HG03457 (cell line): Measurements from ENCODE around the gene WDR86.

Experiments
- ATAC-seq: cut with Tn5 transposase; IDR thresholded peaks from one replicate; pipeline ENCODE4 v1.9.1; 2021; ENCODE audit warnings: moderate number of reproducible peaks; ENCODE audit not compliant: unreplicated experiment

The WDR86 gene

DNA sequence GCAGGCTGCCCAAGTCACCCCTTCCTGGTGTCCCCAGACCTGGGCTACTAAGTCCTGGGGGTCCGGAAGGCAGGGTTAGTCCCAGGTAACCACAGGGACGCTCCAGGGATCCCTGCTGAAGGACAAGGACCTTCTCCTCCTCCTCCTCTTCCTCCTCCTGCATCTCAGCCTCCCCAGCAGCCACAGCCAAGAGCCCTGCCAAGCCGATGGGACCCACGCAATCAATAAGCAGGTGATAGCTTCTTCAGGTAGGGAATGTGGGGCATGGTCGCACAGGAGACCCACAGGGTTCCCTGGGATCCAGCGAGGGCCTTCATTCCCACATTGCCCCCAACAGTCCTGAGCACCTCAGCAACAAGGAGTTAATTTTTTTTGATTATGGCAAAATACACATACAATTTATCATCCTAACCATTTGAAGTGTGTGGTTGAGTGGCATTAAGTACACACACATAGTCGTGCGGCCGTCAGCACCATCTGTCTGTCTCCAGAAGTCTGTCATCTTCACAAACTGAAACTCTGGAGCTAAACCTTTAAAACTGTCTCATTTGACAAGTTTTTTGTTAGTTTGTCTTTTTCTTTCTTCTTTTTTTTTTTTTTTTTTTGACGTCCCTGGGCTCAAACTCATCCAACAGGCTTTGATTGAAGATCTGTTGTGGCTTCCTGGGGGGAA is 18.0 kb upstream of the WDR86 start:
- no peak for ATAC-seq

DNA sequence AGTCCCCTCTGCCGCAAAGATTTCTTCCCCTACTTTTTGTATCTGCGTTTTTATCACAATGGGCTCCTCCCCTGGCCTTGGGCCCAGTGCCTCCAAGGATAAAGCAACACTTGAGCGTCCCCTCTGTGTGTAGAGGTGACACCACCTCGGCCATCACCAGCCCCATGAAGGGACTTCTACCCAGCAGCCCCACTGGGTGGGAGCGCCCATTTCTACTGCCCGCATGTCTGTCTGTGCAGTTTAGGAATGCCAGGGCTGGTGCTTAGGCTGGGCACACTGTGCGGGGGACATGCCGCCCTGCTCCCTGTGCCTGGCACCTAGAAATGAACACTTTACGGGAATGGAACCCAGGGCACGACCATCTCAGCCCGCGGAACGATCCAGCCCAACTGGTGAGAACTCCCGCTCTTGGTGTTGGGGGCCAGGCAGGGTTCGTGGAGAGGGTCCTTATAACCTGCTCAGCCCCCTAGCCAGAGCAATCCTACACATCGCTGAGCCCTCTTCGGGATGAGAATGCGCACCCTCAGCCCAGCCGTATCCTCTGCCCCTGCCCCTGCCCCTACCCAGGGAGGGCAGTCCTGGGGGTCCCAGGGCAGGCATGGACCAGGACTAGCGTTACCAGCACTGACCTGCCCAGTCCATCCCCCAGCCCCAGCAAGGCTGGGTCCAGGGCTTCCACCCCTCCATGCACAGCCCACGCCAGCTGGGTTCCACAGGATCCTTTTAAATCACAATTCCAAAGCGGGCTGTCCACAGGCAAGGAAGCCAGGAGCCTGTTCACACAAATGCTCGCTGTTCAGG is 17.3 kb upstream of the WDR86 start:
- no peak for ATAC-seq

DNA sequence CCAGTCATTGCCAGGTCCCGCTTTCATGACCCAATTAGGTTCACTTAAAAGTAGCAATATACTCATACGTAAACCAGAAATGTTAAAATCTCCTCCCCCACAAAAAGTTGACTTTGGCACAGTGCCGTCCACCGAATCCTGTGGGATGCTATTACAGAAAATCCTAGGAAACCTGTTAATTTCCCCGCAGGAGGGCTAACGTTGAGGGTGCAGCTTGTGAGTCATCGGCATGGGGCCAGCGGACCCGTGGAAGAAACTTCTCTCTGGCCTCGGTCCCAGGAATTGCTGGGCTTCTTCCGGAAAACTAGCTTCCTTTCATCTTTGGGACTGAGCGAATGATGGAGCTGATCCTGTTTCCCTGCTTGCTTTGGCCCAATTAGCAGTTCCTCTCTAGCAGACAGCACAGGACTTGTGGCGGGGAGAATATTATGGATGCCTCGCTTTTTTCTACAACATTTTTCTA is 16.6 kb upstream of the WDR86 start:
- no peak for ATAC-seq

DNA sequence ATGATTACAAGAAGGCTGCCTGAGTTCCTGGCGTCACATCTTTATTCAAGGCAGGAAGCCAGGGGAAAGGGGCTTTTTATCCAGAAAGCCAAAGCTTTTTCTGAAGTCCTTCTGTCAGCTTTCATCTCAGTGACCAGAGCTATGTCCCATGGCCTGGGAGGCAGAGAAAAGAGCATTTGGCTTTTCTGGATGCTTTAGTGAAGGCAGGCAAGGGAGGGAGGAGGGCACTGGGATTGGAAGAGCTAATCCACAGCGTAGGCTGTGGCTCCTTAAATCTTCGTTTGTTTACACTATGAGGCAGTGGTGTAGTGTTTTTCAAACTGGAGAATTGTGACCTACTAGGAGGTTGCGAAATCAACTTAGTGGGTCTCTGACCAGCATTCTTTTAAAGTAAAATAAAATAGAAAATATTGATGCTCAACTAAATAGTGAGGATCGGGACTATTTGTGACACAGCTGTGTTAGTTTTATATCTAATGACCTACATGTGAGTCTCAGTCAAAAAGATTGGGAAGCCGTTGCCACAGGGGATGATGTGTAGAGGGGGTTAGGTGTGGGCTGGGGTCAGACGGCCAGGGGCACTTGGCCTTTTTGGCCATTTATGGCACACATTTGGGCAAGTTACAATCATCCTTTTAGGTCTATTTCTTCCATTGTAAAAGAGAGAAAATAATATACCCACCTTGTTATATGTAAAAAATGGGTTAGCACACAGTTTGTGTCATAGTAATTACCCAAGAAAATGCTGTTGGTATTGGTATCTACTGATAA is 16.0 kb upstream of the WDR86 start:
- no peak for ATAC-seq

DNA sequence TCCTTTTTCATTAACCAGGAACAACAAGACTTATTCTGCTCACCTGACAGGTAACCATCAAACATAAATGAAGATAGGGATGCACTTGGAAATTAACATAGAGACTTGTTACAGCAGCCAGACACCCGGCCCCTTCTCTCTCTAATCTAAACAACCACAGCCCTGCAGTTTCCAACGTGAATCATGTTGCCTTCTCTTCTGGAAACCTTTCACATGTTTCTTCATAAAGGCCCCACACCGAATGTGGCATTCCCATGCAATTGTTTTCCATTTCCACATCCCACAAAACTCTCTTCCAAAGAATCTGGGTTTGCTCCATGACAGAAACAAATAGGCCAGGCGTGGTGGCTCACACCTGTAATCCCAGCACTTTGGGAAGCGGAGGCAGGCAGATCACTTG is 15.0 kb upstream of the WDR86 start:
- ATAC-seq, result no peak

DNA sequence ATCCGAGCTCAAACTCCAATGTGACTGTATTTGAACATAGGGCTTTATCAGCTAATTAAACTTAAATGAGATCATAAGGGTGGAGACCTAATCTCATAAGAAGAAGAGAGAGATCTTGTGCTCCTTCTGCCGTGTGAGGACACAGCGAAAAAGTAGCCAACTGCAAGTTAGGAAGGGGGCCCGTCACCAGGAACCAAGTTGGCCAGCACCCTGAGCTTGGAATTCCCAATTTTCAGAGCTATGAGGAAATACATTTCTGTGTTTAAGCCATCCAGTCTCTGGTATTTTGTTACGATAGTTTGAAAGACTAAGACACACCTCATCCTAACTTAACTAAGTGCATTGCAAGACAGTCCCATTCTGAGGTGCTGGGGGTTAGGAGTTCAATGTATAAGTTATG is 14.1 kb upstream of the WDR86 start:
- no peak for ATAC-seq

- ATAC-seq, result no peak
These were observed 13.4 kb upstream of the WDR86 start for GRCh38 chr7:151423226-151423625.

GRCh38 chr7:151422212-151422611 is 12.4 kb upstream of the WDR86 start:
- ATAC-seq, result no peak

- no peak for ATAC-seq
These were observed 10.3 kb upstream of the WDR86 start for GRCh38 chr7:151420144-151420543.

GRCh38 chr7:151416941-151417315 is 7.1 kb upstream of the WDR86 start:
- ATAC-seq, result no peak

DNA sequence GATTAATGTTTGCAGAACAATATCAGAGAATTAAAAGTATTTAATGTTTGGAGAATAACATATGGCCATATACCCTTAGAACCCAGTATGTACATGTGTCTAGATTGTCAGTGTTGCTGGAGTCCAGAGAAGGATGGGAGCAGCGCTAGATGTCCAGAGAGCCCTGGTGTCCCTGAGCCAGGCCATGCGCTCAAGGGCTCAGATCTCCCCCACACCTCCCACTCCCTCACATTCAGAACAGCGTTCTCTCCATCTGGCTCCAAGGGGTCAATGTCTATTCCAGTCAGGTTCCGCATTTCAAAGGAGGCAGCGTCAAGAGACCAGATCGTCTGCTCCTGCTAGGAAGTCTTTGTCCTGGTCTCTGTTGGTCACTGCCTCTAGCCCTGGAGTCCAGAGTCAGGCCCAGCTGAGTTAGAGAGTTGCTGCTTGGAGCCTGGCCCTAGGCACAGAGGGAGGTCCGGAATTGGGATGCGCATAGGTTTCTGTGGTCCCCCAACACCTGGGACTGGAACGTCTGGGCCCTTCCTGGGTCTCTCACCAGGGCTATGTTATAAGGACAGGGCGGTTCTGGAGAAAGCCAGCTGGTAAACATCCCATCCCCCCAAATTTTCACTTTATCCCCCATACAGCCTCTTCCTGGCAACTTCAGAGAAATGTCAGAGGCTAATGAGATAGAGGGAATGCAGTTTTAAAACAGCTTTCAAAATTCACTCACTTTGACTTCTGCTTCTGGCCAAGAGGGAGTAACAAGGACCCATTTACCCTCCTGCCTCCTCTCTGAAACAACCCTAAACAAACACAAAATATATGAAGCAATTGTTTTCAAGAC is 6.5 kb upstream of the WDR86 start:
- ATAC-seq, result no peak

- ATAC-seq, result no peak
These were observed 5.7 kb upstream of the WDR86 start for GRCh38 chr7:151415375-151416105.

DNA sequence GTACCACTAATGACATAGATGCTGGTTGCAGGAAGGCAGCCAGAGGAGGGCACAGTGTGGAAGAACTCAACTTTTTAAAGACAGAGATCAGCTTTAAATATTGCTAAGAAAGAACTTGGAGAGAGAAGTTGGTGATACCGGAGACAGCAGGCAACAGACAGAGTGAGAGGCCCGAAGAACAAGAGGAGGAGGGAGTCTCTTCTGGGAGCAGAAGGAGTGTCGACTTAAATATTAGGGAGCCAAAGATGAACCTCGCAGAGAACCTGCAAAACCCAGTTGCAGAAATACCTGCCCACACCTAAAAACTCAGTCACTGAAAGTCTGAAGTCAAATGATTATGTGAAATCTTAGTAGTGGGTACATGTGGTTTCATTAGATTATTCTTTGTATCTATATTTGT is 3.4 kb upstream of the WDR86 start:
- no peak for ATAC-seq

- no peak for ATAC-seq
These were observed 2.5 kb upstream of the WDR86 start for GRCh38 chr7:151412318-151412717.

GRCh38 chr7:151411551-151411950 is 1.7 kb upstream of the WDR86 start:
- ATAC-seq, result no peak

GRCh38 chr7:151410405-151411390 is 860 bp upstream of the WDR86 start:
- ATAC-seq, result no peak

DNA sequence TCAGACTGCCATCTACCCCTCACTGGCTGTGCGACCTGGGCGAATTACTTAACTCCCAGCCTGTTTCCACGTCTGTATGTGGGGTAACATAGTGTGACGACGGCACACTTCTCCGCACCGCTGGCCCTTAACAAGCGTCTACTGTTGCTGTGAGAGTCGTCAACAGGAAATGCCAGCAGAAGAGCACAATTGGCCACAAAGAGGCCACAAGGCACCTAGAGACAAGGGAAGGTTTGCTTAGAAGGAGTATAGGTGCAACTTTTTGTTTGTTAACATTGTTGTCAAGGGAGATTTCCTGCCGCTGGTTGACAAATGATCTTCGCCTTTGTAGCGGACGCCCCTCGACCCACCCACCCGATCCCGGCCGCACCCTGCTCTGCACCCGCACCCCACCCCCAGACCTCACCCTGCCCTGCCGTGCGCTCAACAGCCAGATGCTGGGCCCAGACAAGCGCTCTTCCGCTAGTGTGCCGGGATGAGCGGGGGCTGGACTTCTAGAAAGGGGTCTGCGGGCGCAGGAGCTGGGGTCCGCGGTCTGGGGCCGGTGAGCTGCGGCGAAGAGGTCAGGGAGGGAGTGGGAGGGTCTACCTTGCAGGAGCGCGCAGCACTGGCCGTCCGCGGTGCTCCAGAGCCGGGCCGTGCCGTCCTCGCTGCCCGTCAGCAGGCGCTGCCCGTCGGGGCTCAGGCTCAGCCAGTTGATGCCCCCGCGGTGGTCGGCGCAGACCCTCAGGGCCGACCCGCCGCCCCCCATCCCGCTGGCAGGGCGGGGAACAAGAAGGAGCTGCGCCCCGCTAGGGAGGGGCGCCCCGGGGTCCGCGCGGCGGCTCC is 785 bp downstream of the WDR86 start:
- ATAC-seq, result no peak

DNA sequence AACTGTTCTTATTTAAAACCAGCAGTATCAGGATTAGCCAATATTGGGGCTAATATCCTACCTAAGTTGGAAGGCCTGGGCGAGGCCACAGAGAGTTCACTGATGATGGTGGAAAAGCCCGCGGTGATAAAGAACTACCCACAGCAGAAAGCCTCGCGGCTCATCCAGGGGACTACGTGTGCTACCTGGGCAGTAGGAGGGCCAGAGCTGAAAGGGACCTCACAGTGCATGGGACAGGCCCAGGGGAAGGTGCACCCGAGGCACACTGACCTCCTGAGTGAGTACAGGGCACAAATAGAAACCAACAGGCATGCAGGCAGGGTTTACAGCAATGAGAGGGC is 1.4 kb downstream of the WDR86 start:
- no peak for ATAC-seq
